Stimulated activated naive CD8-positive, alpha-beta T cell treated with anti-CD3 and anti-CD28 coated beads, Interleukin-15, Interleukin-2, amounts not matched to agents 100 U/mL and 50 U/mL, for 24 hours (primary cell): ENCODE data around the gene MFSD6.

Experiments used
- ATAC-seq: fragments of 150-1000 bp; cut with Tn5 transposase; one replicate; pipeline ENCODE4 v1.10.0; 2021
- DNase-seq: peaks from one replicate; pipeline ENCODE4 v3.0.0; 2021

MFSD6 gene

DNA sequence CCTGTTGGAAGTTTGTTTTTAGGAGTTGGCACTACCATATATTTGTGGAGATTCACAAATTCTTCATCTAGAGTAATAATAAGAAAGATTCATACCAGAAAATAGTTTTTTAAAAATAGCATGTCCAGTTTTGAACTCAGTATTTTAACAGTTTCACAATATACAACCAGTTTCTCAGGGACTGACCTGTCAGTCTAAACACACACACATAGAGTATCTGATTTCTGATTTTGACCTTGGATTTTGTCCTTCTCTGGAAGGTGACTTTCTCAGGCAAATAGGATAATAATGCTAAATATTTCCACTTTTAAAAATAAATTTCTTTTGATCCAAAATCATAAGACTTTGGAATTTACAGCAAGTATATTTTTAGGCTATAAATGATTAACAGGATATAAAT is 32.0 kb downstream of the MFSD6 start:
- ATAC-seq (no peak), DNase-seq (no peak)

DNA sequence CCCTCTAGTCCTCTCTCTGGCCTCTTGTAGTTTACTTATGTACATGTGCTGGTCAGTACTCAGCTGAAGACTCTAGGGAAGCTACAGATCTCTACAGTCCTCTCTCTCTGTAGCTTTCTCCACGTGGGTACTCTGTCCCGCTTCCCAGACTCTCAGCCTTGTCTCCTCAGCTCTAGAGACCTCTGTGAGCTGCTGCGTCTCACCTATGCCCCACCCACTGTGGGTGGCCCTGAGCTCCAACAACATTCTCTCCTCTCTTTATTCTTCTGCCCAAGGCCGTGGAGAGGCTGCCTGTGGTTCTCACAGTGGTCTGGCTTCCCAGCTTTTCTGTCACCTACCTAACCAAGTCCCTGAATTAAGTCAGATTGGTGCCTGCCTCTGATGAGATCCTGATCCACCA is 33.4 kb downstream of the MFSD6 start:
- no peak for ATAC-seq
- no peak for DNase-seq

DNA sequence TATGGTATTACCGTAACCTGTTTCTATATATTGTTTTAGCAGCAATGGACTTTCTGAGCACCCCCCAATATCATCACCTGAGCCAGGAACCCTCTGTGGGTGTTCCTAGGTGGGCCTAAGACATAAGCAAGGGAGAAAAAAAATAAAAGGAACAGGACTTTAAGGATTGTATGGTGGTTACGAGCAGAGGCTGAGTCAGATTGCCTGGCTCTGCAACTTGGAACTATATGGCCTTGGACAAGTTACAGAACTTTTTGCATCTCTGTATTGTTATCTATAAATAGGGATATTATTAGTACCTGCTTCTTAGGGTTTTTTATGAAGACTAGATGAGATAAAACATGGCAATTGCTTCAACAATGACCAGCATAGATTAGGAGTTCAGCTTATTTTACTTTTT is 34.9 kb downstream of the MFSD6 start:
- no peak for DNase-seq
- no peak for ATAC-seq

DNA sequence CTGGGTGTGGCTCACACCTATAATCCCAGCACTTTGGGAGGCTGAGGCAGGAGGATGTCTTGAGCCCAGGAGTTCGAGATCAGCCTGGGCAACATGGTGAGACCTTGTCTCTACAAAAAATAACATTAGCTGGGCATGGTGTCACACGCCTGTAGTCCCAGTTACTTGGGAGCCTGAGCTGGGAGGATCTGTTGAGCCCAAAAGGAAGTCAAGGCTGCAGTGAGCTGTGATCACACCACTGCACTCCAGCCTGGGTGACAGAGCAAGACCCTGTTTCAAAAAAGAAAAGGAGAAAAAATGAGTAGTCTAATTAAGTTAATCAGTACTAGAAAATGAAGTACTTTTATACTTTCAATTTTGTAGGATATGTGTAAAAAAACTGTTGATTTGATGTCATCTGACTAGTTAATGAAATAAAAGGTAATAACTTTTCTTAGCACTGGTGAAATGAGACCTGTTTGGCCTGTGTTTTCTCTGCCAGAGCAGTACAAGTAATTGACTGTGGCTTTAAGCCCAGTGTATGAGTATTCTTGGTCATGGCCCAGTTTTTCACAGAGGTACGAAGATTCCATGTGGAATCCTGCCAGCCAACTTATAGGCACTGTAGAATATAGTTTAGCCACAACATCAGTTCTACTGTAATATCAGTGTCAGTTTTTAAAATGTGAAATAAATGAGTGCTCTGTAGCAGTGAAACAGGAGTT is 35.8 kb downstream of the MFSD6 start:
- ATAC-seq, result no peak
- DNase-seq, result no peak

DNA sequence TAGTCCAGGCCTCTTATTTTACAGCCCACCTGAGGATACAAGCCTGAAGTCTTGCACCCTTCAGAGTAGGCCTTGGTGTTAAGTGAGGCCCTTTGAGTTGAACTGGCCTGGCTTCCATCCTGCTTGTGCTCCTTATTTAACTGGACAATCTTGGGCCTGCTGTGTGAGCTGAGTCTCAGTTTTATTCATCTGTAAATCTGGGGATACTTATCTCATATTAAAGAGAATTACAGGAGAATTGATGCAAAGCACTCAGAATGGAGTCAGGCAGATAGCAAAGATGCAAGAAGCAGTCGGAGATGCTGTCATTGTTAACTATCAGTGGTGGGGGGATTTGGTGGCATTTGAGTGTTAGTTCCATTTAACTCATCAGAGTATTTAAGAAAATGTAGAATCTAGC is 36.8 kb downstream of the MFSD6 start:
- DNase-seq (no peak), ATAC-seq (no peak)

DNA sequence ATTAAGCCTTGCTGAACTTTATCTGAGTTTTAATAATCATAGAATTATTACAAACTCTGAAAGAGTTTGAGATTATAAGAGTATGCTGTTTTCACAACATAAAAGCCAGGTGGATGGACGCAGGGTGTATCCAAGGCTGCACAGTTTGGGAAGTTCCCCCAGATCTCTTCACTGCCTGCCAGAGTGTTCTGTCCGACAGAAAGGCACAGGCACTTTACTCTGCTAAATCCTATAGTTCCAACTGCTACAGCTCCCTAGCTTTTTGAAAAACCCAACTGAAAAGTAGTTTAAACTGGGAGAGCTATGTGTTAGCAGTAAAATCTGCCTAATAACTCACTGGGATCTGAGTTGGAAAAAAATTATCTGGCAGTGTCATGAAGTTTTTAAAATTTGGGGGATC is 38.0 kb downstream of the MFSD6 start:
- ATAC-seq, result no peak
- DNase-seq, result no peak

DNA sequence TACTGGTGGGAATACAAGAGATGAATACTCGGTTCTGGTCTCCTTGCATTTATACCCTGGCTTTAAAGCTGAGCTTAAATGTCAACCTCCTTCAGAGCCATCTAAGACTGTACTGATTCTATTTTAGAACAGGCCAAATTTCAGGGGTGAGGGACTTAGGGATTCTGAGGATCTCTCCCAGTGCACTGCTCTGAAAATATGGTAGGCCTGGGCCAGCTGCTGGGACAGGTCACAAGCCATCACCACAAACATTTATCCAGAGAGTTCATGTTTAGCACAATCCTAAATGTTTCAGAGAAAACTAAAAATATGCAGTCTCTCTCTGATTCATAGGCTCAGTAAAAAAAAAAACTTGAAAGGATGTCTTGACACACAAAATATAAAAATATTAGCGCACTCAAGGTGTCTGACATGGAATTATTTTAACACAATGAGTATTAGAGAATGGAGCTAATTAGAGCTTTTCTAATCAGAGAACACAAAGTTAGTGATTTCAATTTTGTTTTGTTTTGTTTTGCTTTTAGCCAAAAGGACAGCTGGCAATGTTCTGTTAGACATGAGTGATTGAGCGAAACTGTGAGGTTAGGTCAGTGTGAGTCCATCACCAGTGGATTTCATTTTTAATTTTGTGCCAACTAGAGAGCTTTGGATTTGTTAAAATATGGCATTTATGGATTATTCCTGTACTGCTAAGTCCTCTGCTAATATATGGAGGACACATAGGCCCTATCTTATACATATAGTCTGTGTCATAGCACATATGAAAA is 38.8 kb downstream of the MFSD6 start:
- no peak for DNase-seq
- no peak for ATAC-seq

DNA sequence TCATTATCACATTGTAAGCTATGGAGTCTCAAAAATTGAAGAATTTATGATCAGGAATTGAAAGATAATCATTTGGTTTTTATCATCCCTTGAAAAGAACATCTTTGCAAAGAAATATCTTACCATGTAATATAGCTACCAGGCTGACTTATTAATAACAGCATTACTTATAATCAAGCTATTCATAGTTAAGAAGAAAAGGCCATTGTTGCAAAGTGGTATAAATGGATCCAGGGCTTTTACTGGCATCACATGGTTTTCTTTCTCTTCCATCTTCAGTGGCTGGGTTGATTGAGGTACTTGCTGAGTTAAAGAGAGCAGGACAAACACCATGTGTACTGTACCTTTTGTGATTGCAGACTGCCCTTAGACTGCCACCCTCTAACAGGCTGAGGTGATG is 39.6 kb downstream of the MFSD6 start:
- DNase-seq (no peak), ATAC-seq (no peak)

DNA sequence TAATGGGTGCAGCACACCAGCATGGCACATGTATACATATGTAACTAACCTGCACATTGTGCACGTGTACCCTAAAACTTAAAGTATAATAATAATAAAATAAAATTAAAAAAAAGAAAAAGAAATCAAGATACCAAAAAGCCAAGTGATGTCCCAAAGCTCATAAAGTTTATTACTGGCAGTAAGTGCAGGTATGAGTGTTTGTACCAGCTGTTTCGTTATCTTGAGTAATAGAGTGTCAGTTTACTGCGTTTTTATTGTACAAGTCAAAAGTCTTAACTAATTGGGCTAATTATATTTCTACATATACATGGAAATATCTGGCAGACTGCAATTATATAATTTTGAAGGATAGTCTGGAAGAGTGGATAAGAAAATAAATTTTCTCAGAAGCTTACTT is 41.8 kb downstream of the MFSD6 start:
- no peak for ATAC-seq

DNA sequence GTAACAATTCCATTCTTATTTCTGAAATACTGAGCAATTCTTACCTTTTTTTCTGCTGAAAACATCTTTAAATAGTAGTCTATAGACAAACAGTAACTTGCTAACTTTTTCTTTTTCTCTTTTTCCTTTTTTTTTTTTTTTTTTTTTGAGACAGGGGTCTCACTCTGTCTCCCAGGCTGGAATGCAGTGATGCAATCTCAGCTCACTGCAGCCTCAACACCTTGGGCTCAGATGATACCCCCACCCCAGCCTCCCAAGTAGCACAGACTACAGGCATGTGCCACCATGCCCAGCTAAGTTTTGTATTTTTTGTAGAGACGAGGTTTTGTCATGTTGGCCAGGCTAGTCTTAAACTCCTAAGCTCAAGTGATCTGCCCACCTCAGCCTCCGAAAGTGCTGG is 42.2 kb downstream of the MFSD6 start:
- ATAC-seq (no peak), DNase-seq (no peak)

More for the DNA sequence above, 41.8 kb downstream of the MFSD6 start:
- no peak for DNase-seq

DNA sequence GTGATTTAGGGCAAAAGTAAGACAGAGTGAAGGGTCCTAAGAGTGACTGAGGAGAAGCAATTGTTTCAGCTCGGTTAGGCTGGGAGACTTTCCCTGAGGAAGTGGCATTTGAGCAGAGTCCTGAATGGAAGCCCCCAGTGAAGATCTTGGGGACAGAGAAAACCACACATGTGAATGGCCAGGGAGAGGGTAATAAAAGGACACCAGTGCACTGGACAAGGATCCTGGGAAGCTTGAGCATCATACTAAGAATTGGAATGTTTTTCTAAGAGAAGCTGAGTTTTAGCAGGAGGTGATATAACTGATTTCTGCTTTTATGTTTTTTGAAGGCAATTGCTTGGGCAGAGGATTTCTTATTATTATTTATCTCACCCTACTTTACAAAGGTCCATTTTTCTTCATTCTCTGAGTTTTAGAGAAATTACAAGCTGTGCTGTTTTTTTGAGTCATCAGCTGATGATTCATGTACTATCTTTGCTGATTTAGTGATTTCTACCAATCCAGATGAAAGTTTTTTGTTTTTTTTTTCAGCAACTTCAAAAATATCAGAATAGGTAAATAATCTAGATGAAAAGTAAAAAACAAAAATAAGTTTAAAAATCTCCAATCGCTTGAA is 43.5 kb downstream of the MFSD6 start:
- no peak for ATAC-seq
- no peak for DNase-seq

DNA sequence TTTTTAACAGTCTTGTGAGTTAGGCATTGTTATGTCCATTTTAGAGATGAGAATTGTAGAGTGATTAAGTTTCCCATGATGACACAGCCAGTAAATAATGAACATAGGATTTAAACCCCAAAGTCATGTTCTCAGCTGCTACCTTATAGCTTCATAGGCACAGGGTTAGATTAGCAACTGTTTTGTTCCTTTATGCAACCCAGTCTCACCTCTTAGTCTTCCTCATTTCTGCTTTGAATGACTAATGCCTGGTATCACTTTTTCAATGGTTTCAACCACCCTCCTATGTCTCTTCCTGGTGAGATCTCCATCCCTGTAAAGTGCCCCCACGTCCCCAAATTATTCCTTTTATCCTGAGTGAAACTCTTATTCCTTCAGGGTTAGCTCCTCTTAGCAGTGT is 44.3 kb downstream of the MFSD6 start:
- no peak for DNase-seq

DNA sequence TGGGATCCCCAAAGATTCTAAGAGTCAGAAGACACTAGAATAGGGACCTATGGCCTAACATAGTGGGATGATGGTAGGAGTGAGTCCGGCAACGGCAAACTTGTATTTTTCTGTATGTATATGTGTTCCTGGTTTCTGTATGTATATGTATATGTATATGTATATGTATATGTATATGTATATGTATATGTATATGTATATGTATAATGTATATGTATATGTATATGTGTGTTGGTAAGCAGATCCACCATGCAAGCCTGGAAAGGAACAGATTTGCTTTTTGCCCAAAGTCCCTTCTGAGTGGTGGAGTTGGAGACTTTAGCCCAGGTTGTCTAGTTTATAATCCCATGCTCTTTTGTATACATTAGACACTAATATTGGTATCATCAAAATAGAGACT is 46.6 kb downstream of the MFSD6 start:
- DNase-seq (no peak), ATAC-seq (no peak)

More for the DNA sequence above, 44.3 kb downstream of the MFSD6 start:
- ATAC-seq, result peak; percentile 36

DNA sequence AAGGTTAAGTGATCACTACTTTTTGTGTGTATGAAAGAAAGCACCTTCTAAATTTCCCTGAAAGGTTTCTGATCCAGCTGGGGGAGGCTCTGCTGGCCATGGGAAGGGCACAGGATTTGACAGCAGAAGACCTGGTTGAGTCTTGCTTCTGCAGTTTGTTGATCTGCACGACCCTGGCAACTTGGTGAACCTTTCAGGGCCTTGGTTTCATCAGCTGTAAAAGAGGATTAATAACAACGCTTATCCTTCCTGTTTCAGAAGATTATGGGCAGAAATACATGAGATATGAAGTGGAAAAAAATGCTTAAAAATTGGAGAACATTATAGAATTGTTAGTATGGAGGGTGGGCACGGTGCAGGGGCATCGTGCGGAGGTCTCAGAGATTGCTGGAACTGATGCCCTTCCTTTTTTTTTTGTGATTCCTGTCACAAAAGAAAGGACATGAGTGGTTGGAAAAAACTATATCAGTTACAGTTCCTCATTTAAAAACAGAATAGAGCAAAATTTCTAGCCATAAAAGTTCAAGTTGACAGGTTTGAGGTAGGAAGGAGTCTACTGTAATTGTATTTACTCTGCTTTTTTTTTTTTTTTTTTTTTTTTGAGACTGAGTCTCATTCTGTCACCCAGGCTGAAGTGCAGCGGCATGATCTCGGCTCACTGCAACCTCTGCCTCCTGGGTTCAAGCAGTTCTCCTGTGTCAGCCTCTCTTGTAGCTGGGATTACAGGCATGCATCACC is 47.4 kb downstream of the MFSD6 start:
- no peak for ATAC-seq
- DNase-seq, result no peak

DNA sequence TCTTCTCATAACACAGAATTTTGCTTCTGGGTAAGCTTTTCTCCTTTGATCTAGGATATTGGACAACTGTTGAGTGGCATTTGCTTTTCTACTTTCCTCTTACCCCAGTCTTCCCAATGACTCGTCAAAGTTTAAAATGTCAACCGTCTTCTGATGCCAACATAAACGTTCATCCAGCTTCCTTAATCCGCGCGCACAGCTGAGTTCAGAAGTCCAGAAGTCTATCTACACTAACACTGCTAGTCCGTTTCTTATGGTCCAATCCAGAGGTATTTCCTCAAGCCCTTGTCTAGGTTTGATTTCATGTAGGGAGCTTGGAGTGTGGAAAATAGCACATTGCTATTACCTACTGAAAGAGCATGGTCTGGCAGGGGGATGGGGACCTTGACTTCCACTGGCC is 48.7 kb downstream of the MFSD6 start:
- ATAC-seq (no peak), DNase-seq (no peak)

DNA sequence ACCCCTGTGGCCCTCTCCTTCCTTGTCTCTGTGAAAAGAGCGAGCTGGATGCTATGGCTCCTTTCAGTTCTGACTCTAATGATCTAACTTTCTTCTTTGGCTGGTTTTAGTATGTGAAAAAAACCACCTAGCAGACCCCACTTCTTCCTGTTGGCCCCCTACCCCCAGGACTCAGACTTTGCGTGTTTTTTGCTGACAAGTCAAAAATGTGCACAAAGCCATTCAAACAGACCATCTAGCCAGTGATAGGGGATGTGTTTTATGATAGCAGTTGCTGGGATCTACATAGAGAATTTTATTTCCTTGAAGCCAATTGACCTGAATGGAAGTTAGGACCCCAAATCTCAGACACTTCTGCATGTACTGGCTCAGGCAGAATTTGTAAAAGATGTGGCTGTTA is 49.1 kb downstream of the MFSD6 start:
- DNase-seq, result no peak
- no peak for ATAC-seq

DNA sequence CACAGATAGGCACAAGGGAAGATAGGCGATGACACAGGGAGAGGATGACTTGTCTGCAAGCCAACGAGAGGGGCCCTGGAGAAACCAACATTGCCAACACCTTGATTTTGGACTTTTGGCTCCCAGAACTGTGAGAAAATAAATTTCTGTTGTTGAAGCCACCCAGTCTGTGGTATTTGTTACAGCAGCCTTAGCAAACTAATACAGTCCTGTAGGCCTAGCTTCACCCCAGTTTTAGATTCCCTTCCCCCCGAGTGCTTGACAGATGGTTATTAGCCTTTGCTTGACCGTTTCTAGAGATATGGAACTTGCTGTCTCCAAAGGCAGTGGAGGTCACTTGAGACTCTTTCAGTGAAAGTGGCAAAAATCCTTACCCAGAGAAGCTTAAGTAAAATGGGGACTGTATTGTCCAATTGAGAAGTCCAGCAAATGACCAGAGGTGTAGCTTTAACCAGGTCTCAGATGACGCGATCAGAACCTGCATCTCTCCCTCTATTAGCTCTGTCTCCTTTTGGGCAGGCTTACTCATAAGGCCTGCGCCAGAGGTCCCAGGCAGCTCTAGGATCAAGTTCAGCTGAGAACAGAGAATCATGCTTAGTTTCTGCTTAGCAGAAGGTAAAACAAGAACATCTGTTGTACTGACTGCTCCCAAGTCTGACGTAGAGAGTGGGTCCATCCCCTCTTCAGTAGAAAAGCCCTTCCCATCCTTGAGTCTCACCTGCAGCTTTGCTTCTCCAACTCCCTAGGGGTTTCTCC is 50.4 kb downstream of the MFSD6 start:
- ATAC-seq, result no peak
- no peak for DNase-seq

DNA sequence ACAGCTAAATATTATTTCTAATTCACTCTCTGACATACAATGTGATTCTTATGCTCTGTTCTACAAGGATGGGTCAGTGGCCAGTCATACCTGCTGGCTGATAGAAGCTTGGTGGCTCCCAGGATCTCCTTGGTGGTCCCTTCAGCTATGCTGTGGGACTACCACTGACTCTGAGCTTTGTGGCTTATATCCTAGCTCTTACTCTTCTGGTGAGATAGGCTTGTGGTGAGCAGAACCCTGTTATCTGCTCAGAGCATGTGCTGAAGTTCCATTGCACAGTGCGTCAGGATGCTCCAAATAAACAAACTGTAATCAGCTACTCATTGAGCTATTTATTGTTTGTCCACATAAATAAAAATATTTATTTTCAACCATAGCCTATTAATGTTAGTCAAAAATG is 51.7 kb downstream of the MFSD6 start:
- DNase-seq, result no peak

DNA sequence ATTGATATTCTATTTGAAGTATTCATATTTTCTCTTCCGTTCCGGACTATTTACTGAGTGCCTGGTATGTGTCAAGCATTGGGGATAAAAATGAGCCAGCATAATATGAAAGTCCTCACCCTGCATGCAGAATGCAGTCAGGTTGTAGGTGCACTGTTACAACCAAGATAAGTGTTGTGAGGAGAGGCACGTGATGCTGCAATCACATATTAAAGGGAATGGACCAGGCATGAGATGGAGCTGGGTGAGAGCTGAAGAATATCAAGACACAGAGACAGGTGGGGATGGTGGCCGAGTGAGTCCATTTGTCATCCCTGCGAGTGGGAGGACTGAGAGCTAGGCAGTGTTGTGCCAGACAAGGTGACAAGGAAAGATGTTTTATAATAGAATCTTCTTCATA is 52.3 kb downstream of the MFSD6 start:
- DNase-seq, result no peak
- no peak for ATAC-seq

More for the DNA sequence above, 51.7 kb downstream of the MFSD6 start:
- ATAC-seq, result no peak

DNA sequence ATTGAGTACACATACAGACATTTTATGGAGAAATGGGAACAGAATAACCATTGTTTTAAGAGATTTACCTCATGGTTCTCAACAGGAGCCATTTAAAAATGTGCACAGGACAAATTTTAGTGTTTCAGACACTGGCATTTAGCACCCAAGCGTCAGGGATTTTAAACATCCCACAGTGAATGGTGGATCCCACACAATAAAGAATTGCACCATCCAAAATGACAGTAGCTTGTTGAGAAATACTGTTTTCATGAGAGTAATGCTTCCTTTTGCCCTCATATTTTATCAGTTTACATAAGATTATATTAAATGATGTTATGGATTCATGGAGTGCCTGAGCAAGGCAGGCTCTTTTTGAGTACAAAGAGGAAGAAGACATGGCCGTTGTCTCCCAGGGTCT is 54.0 kb downstream of the MFSD6 start:
- no peak for DNase-seq
- ATAC-seq, result no peak

DNA sequence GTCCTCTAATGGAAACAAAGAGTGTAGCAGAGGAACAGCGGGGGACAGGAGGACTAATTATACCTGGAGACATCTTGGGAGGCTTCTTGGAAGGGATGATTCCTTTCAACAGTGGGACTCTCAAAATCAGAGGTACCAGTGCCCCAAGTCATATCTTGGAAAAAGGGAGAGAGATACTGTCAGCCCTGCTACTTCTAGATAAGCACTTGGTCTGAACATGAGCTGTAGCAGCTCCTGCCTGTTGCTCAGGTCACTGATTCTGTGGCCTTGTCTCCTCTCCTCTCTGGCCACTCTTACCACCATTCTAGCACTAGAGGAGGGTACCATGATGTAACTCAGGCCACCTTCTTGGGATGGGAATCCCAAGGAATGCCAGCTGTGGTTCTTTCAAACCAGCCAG is 54.5 kb downstream of the MFSD6 start:
- DNase-seq, result no peak
- no peak for ATAC-seq

DNA sequence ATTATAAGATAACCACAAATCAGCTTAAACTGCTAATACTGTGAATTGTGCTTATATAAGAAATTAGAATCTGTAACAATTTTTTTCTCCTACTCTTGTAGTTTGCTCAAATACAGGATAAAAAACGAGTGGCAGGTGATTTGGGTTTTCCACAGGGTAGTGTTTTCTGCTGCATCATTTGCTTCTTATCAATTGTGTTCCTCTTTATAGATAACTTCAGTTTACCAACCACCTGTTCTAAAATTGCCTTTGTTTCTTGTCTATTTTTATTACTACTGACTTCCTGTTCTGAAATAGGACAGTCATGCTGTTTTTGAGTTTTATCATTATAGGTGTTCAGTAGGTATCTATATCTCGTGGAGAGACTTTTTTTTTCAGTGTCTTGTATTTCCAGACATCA is 56.9 kb downstream of the MFSD6 start:
- DNase-seq, result no peak
- ATAC-seq, result no peak
